Ishikawa (cell line): ENCODE results near the gene UBA52.
A peak's percentile ranks its signal among the peaks of the same experiment; 100 is the strongest.

Source experiments
- CEBPB ChIP-seq: IDR thresholded peaks from 2 replicates; pipeline ENCODE4 v1.6.1; 2012
- CREB1 ChIP-seq: IDR thresholded peaks from 2 replicates; pipeline ENCODE4 v1.6.1; 2012; ENCODE audit warnings: low read depth
- EGR1 ChIP-seq: IDR thresholded peaks from 2 replicates; pipeline ENCODE4 v1.6.1; 2012
- EP300 ChIP-seq: IDR thresholded peaks from 2 replicates; pipeline ENCODE4 v1.6.1; 2012; ENCODE audit warnings: borderline replicate concordance
- FOXM1 ChIP-seq: IDR thresholded peaks from 2 replicates; pipeline ENCODE4 v1.6.1; 2012; ENCODE audit warnings: low read depth, borderline replicate concordance
- MAX ChIP-seq: IDR thresholded peaks from 2 replicates; pipeline ENCODE4 v1.6.1; 2012
- RAD21 ChIP-seq: IDR thresholded peaks from 2 replicates; pipeline ENCODE4 v1.6.1; 2012; ENCODE audit warnings: low read depth
- TAF1 ChIP-seq: IDR thresholded peaks from 2 replicates; pipeline ENCODE4 v1.6.1; 2012; ENCODE audit warnings: low read depth, mild to moderate bottlenecking
- TCF12 ChIP-seq: IDR thresholded peaks from 2 replicates; pipeline ENCODE4 v1.6.1; 2012; ENCODE audit warnings: low read depth
- TEAD4 ChIP-seq: IDR thresholded peaks from 2 replicates; pipeline ENCODE4 v1.6.1; 2012
- YY1 ChIP-seq: IDR thresholded peaks from 2 replicates; pipeline ENCODE4 v1.6.1; 2012; ENCODE audit warnings: low read depth
- ZBTB7A ChIP-seq: IDR thresholded peaks from 2 replicates; pipeline ENCODE4 v1.6.1; 2012; ENCODE audit warnings: low read depth
- TF ChIP-seq, protein P1 (sequence below): IDR thresholded peaks from 2 replicates; pipeline ENCODE4 v1.6.1; 2012
- TF ChIP-seq, protein P2 (sequence below): IDR thresholded peaks from 2 replicates; pipeline ENCODE4 v1.6.1; 2012; ENCODE audit warnings: low read depth, mild to moderate bottlenecking

Gene UBA52

DNA sequence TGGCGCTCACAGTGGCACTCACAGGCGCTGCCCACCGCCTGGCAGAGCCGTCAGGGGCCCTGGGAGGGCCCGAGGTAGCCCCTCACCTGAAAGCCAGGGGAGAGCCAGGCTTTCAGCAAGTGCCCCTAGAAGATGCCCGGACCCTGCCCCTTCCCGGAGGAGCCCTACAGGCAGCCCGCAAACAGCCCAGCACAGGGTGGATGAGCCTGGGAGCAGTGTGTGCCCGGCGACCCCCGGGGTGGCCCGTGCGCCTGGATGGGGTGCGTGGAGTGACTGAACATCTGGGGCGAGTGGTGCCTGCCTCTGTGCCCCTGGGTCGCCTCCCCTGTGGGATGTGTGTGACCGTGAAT lies 33.5 kb downstream of the UBA52 start:
- no peak for TF ChIP-seq EP300
- TF ChIP-seq MAX: no peak

DNA sequence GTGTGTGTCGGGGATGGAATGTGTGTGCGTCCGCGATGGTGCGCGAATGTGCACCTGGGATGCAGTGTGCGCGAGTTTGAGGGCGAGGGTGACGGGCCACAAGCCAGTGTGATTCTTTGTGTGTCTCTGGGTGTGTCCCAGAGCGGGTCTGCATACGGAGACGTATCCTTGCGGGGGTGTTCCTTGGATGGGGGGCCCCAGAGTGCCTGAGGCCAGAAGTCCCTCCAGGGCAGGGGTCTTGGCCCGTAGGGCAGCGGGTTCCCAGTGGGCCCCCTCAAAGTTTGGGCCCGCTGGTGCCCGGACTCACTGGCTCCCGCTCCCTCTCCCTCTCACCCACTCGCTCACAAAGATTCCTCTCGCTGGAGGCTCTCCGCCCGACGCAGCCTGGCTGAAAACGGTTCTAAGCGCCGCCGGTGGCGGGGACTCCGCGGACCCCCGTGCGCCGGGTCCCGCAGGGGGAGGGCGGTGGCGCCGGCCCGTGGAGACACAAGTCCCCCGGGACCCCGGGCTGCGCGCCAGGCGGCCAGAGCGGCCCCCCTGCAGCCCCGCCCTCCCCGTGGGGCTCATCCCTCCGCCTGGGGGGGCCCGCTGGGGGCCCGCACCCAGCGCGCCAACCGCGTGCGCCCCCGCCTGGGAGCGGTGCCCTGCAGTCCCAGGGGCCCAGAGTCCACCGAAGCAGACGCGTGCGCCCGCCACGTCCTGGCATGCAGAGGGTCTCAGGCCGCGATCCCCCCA lies 34.1 kb downstream of the UBA52 start:
- TF ChIP-seq MAX (no peak), CEBPB (no peak)

GRCh38 chr19:18606281-18607225 lies 34.9 kb downstream of the UBA52 start, which contains the start of gene CRLF1:
Gene CRLF1 (minus strand): TSS chr19:18606799. CDS start chr19:18606656, 143 bp downstream.
- TF ChIP-seq MAX: no peak
- TF ChIP-seq RAD21: no peak
- TF ChIP-seq, protein P1, sequence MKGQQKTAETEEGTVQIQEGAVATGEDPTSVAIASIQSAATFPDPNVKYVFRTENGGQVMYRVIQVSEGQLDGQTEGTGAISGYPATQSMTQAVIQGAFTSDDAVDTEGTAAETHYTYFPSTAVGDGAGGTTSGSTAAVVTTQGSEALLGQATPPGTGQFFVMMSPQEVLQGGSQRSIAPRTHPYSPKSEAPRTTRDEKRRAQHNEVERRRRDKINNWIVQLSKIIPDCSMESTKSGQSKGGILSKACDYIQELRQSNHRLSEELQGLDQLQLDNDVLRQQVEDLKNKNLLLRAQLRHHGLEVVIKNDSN: no peak
- no peak for TF ChIP-seq YY1
- TF ChIP-seq FOXM1: no peak
- TF ChIP-seq EGR1: no peak
- TF ChIP-seq, protein P2, sequence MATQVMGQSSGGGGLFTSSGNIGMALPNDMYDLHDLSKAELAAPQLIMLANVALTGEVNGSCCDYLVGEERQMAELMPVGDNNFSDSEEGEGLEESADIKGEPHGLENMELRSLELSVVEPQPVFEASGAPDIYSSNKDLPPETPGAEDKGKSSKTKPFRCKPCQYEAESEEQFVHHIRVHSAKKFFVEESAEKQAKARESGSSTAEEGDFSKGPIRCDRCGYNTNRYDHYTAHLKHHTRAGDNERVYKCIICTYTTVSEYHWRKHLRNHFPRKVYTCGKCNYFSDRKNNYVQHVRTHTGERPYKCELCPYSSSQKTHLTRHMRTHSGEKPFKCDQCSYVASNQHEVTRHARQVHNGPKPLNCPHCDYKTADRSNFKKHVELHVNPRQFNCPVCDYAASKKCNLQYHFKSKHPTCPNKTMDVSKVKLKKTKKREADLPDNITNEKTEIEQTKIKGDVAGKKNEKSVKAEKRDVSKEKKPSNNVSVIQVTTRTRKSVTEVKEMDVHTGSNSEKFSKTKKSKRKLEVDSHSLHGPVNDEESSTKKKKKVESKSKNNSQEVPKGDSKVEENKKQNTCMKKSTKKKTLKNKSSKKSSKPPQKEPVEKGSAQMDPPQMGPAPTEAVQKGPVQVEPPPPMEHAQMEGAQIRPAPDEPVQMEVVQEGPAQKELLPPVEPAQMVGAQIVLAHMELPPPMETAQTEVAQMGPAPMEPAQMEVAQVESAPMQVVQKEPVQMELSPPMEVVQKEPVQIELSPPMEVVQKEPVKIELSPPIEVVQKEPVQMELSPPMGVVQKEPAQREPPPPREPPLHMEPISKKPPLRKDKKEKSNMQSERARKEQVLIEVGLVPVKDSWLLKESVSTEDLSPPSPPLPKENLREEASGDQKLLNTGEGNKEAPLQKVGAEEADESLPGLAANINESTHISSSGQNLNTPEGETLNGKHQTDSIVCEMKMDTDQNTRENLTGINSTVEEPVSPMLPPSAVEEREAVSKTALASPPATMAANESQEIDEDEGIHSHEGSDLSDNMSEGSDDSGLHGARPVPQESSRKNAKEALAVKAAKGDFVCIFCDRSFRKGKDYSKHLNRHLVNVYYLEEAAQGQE: no peak

- peak; percentile 64; the same call in 1 of the 2 replicates for TF ChIP-seq ZBTB7A
- TF ChIP-seq TAF1: no peak
Observed at GRCh38 chr19:18607226-18608101, 35.8 kb downstream of the UBA52 start.

- TF ChIP-seq CEBPB: no peak
- TF ChIP-seq YY1: no peak
- no peak for TF ChIP-seq TEAD4
- TF ChIP-seq, protein P2: no peak
- TF ChIP-seq RAD21: no peak
- TF ChIP-seq FOXM1: no peak
- TF ChIP-seq EP300: no peak
- TF ChIP-seq TAF1: no peak
- no peak for TF ChIP-seq ZBTB7A
- TF ChIP-seq CREB1: no peak
- TF ChIP-seq, protein P1: no peak
- no peak for TF ChIP-seq TCF12
Observed at GRCh38 chr19:18608102-18608804, 36.6 kb downstream of the UBA52 start.
